Superior temporal gyrus (tissue), 1 donor: Measurements from ENCODE around the gene WDR59.
"Not testable (repeated sequence)": the region's sequence is repeated elsewhere in the genome, so short reads cannot be mapped to it uniquely, and the experiment has no call there.

Experiments
- DNase-seq: peaks from one replicate; pipeline ENCODE4 v3.0.0-alpha.2; 2016; ENCODE audit errors: extremely low spot score

The WDR59 gene

GRCh38 chr16:74865922-74866598, 118.9 kb downstream of the WDR59 start:
- no peak for DNase-seq

GRCh38 chr16:74862743-74863244, 122.1 kb downstream of the WDR59 start:
- DNase-seq = peak; percentile 86

GRCh38 chr16:74852500-74852875, 132.4 kb downstream of the WDR59 start:
- DNase-seq = no peak

- no peak for DNase-seq
Measured at GRCh38 chr16:74850027-74850426, 134.9 kb downstream of the WDR59 start.

GRCh38 chr16:74847202-74847601, 137.7 kb downstream of the WDR59 start:
- no peak for DNase-seq

- DNase-seq = no peak
Measured at GRCh38 chr16:74846714-74847113, 138.2 kb downstream of the WDR59 start.

GRCh38 chr16:74844041-74844980, 140.6 kb downstream of the WDR59 start:
- no peak for DNase-seq

GRCh38 chr16:74843381-74844035, 141.4 kb downstream of the WDR59 start:
- DNase-seq = not testable (repeated sequence)

- no peak for DNase-seq
Measured at GRCh38 chr16:74842413-74842812, 142.5 kb downstream of the WDR59 start.

- DNase-seq = no peak
Measured at GRCh38 chr16:74841904-74842303, 143.0 kb downstream of the WDR59 start.

GRCh38 chr16:74841469-74841868, 143.5 kb downstream of the WDR59 start:
- no peak for DNase-seq

GRCh38 chr16:74837056-74837455, 147.9 kb downstream of the WDR59 start:
- no peak for DNase-seq

- DNase-seq = no peak
Measured at GRCh38 chr16:74836111-74836671, 148.7 kb downstream of the WDR59 start.

GRCh38 chr16:74832228-74832627, 152.7 kb downstream of the WDR59 start:
- no peak for DNase-seq

- DNase-seq = no peak
Measured at GRCh38 chr16:74831467-74831866, 153.5 kb downstream of the WDR59 start.

GRCh38 chr16:74830648-74831047, 154.3 kb downstream of the WDR59 start:
- DNase-seq = no peak

GRCh38 chr16:74829637-74830036, 155.3 kb downstream of the WDR59 start:
- no peak for DNase-seq

GRCh38 chr16:74825941-74826340, 159.0 kb downstream of the WDR59 start:
- DNase-seq = no peak

GRCh38 chr16:74825016-74825415, 159.9 kb downstream of the WDR59 start:
- DNase-seq = no peak
